HG02610 (cell line): ENCODE results near the gene HNRNPM.
"Not testable (repeated sequence)": the region's sequence is repeated elsewhere in the genome, so short reads cannot be mapped to it uniquely, and the experiment has no call there.

Experiments
- ATAC-seq: cut with Tn5 transposase; IDR thresholded peaks from one replicate; pipeline ENCODE4 v1.9.1; 2021; ENCODE audit warnings: mild to moderate bottlenecking, moderate library complexity; ENCODE audit not compliant: unreplicated experiment

The HNRNPM gene

DNA sequence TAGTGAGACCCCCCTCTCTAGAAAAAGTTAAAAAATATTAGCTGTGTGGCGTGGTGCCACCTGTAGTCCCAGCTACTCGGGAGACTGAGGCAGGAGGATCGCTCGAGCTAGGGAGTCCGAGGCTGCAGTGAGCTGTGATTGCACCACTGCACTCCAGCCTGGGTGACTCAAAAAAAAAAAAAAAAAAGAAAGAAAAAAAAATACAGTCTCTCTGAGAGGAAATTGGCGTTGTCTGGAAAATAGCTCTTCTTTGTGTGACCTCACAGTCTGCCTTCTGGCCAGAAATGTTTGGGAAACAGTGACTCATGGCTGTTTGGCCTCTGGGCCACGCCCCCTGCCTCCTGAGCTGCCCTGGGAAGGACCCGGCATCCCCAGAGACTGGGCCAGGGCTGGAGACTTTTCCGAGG is 21.0 kb upstream of the HNRNPM start:
- no peak for ATAC-seq

- ATAC-seq = not testable (repeated sequence)
These were observed 19.4 kb upstream of the HNRNPM start for GRCh38 chr19:8425331-8425730.

GRCh38 chr19:8426283-8426682 is 18.5 kb upstream of the HNRNPM start:
- no peak for ATAC-seq

- no peak for ATAC-seq
These were observed 15.7 kb upstream of the HNRNPM start for GRCh38 chr19:8429044-8429443.

DNA sequence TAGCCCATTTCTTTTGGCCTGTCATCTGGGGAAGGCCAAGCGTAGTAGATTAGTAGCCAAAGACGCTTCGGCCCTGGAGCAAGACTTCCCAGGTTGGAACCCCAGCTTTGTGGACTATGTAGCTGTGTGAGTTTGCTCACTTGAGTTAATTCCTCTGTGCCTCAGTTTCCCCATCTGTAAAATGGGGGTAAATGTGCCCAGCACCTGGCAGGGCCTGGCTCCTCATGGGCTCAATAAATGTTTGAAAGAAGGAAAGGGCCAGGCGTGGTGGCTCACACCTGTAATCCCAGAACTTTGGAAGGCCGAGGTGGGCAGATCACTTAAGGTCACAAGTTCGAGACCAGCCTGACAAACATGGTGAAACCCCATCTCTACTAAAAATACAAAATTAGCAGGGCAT is 14.9 kb upstream of the HNRNPM start:
- ATAC-seq = no peak

GRCh38 chr19:8430650-8431049 is 14.1 kb upstream of the HNRNPM start:
- ATAC-seq = no peak

DNA sequence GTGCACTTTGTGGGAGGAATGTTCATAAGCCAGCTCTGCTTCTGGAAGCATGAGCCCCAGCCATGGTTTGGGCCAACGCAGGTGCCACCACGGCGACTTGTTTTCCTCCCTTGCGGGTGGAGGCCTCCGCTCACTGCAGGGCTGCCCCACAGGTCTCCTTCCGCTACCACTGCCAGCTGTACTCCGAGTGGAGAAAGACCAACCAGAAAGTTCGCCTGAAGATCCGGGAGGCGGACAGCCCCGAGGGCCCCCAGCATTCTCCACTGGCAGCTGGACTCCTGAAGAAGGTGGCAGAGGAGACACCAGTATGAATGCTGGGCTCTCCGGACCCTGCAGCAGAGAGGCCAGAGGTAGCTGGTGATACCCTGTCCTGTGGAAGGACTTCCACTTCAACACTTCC is 6.5 kb upstream of the HNRNPM start:
- no peak for ATAC-seq

DNA sequence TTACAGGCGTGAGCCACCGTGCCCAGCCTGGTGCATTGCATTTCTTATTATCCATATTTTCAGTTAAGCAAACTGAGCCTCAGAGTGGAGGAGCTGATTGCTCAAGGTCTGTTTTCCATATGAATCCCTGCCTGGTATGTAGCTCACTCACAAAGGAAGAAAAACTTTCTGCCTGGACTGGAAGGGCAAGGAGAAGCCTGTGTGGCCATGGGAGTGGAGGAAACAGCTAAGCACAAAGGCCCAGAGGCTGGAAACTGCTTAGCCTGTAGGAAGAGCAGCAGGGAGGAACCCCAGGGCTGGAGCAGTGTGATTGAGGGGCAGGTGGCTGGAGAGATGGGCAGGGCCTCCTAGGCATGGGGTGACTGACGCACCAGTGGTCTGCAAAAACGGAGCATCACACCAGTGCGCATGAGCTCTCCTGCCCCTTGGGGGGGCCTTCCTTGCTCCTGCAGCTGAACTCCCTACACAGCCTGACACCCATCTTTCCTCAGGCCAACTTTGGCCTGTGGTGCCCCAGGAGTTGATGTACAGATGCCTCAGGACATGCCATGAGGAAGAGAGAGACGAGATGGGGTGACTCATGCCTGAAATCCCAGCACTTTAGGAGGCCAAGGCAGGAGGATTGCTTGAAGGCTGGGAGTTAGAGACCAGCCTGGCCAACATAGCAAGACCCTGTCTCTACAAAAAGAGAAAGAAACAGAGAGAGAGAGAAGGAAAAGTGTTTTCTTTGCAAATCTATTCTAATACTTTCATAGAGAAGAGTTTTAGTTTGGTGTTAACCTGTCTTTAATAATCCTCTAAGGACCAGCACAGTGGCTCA is 2.8 kb upstream of the HNRNPM start:
- ATAC-seq = no peak

GRCh38 chr19:8444140-8444676 is 567 bp upstream of the HNRNPM start:
- ATAC-seq = not testable (repeated sequence)

- ATAC-seq = peak; percentile 25
These were observed 770 bp downstream of the HNRNPM start for GRCh38 chr19:8445488-8446001.

DNA sequence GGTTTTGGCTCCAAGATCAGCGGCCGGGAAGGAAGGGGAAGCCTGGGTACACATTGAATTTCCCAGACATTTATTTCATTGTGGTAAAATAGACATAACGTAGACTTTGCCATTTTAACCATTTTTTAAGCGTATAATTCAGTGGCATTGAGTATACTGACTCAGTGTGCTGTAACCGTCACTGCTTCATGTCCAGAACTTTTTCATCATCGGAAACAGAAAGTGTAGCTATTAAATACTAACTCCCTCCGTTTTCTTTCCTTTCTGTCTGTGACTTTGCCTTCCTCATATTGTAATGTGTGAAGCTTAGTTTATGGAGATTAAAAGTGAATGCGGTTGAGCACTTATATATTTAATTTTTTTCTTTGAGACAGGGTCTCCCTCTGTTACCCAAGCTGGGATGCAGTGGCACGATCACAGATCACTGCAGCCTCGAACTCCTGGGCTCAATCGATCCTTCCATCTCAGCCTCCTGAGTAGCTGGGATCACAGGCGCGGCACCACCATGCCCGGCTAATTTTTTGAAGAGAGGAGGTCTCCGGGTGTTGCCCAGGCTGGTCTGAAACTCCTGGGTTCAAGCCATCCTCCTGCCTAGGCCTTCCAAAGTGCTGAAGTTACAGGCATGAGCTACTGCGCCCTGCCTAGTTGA is 1.4 kb downstream of the HNRNPM start:
- ATAC-seq = no peak

DNA sequence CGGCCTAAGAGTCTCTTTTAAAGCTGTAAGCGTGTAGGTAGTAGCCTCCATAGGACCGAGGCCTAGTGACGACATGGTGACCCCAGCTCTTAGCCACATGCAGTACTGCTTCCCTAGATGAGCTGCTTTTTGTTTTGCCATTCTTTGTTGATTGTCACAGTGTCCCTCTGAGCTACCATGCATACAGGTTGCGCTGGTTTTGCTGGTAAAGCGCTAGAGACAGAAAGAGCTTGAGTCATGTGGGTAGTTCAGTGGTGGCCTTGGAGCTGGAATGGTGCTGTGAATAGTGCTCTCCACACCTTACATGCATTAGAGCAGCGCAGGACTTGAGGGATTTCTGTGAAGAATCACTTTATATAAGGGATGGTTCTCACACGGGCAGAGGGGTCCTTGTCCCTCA is 5.1 kb downstream of the HNRNPM start:
- ATAC-seq = no peak

DNA sequence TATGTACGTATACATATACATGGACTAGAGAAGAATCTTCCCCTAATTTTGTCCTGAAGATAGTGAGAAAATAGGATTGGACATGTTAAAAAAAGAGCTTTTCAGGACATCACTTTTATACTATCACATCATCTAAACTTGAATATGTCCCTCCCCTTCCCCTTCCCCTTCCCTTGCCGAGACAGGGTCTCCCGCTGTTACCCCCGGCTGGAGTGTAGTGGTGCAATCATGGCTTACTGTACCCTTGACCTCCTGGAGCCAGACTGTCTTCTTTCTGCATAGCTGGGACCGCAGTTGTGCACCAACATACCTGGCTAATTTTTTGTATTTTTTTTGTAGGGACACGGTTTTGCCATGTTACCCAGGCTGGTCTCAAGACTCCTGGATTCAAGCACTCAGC is 6.6 kb downstream of the HNRNPM start:
- ATAC-seq = no peak

GRCh38 chr19:8451885-8452284 is 7.1 kb downstream of the HNRNPM start:
- ATAC-seq = no peak

- no peak for ATAC-seq
These were observed 7.8 kb downstream of the HNRNPM start for GRCh38 chr19:8452446-8453123.

- no peak for ATAC-seq
These were observed 8.8 kb downstream of the HNRNPM start for GRCh38 chr19:8453616-8454015.

DNA sequence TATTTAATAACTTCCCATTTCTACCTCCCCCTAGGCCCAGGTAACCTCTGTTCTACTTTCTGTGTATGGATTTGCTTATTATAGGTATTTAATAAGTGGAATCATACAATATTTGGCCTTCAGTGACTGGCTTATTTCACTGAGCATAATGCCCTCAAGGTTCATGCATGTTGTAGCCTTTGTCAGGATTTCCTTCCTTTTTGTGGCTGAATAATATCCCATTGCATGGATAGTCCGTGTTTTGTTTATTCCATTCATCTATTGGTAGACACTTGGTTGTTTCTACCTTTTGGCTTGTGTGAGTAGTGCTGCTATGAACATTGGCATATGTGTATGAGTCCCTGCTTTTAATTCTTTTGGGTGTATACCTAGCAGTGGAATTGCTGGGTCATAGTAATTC is 9.4 kb downstream of the HNRNPM start:
- no peak for ATAC-seq

DNA sequence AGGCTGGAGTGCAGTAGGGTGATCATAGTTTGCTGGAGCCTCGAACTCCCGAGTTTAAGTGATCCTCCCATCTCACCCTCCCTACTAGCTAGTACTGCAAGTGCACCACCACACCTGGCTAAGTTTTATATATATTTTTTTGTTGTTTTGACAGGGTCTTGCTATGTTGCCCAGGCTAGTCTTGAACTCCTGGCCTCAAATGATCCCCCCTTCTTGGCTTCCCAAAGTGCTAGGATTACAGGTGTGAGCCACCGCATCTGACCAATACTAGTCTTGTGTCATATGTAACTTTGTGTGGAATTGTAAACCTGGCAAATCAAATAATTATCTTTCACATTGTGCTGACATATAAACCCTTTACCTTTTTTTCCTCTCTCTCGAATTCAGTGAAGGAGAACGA is 10.2 kb downstream of the HNRNPM start:
- ATAC-seq = no peak

DNA sequence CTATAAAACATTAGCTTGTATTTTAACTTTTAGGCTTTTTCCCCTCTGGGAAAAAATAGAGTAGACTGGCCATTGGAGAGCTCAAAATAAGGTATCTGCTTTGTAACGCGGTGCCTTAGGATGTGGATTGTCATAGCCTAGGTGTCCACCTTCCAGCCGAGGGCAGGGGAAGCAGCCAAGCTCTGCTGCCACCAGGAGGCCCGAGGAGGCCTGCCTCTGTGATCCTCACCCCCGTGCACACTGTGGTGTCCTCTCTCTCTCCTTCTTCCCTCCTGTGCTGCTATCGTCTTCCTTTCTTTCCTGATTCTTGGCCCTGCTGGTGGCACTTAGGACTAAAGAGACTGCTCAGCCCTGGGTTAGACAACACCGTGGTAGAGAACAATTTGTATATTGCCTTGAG is 11.3 kb downstream of the HNRNPM start:
- no peak for ATAC-seq

DNA sequence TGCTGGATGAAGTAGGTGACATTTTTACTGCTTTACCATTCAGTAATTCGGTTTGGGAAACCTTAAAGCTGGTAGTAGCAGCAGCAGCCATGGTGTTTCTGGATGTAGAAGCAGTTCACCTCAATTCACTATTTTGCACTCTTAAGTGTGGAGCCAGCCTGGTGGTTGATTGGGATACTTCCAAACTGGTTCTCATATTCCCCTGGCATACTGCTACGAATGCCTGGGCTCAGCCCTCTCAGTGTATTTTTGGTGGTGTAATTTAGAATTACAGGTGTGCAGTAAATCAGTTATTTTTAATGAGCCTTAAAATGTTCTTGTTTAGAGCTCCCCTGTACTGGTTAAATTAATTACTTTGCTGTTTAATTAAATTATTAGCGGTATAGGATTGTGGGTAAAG is 12.4 kb downstream of the HNRNPM start:
- ATAC-seq = no peak

DNA sequence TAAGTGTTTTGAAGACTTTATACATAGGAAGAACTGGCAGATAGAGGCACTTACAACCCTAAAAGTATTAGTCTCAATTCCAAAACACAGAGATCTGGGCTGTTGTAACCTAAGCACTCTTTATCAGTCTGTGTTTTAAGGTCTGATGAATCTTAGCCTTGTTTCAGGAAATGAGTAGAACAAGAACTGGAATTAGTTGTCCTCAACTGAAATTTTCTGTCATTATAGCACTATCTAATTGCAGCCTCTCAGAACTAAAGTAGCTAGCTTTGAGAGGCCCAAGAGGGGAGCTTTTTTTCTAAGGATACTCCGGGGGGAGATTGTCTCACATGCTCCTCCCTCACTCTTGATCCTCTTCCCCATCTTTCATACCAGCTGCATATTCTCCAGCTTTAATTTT is 13.1 kb downstream of the HNRNPM start:
- no peak for ATAC-seq

DNA sequence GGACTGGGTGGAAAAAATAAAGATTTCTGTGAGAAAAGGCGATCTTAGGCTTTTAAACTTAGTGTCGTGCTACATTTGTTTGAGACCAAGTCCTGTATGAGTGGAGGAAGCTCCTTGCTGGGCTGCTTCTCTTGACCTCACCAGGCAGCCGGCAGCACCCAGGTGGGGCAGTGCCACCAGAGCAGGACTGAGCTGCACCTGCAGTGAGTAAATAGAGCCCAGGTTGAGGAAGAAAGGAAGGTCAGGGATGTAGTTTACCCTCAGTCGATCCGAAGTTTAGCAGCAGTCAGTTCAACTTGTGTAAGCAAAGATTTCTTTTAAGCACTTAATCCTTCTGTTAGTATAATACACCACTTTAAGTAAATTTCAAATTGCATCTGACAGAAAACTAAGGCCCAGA is 13.6 kb downstream of the HNRNPM start:
- ATAC-seq = no peak
